Choroid plexus epithelial cell (primary cell): ENCODE results near the gene PCGF2.
A peak's percentile ranks its signal among the peaks of the same experiment; 100 is the strongest.

ENCODE experiments used
- DNase-seq: peaks from one replicate; pipeline ENCODE4 v3.0.0-alpha.2; 2010; ENCODE audit warnings: low read depth
- H3K4me3 ChIP-seq: 2 replicates; pipeline ENCODE4 v1.5.1; 2011; ENCODE audit warnings: low read depth, mild to moderate bottlenecking, control low read depth, low read length, moderate library complexity
- CTCF ChIP-seq: conservative IDR thresholded peaks from 2 replicates; pipeline ENCODE4 v1.5.1; 2011; ENCODE audit warnings: low read depth, mild to moderate bottlenecking, control low read depth, inconsistent platforms, low read length, moderate library complexity

PCGF2 gene

GRCh38 chr17:38746849-38747462 lies 1.2 kb downstream of the PCGF2 start:
- H3K4me3 ChIP-seq, result peak overlapping the region; percentile 99
- no peak for TF ChIP-seq CTCF

GRCh38 chr17:38746004-38746848 lies 1.9 kb downstream of the PCGF2 start:
- H3K4me3 ChIP-seq, result peak overlapping the region; percentile 99
- TF ChIP-seq CTCF, result no peak
- no peak for DNase-seq

More at GRCh38 chr17:38746849-38747462, 1.2 kb downstream of the PCGF2 start:
- no peak for DNase-seq

GRCh38 chr17:38745545-38745944 lies 2.6 kb downstream of the PCGF2 start:
- TF ChIP-seq CTCF, result no peak
- no peak overlapping the region for H3K4me3 ChIP-seq
- no peak for DNase-seq

- no peak for TF ChIP-seq CTCF
- DNase-seq, result no peak
Observed at GRCh38 chr17:38743556-38744171, 4.5 kb downstream of the PCGF2 start.

GRCh38 chr17:38742411-38743308 lies 5.5 kb downstream of the PCGF2 start:
- no peak for TF ChIP-seq CTCF
- DNase-seq, result peak; percentile 96
- H3K4me3 ChIP-seq, result no peak overlapping the region

More at GRCh38 chr17:38743556-38744171, 4.5 kb downstream of the PCGF2 start:
- H3K4me3 ChIP-seq, result no peak overlapping the region

- no peak for DNase-seq
- no peak for TF ChIP-seq CTCF
- no peak overlapping the region for H3K4me3 ChIP-seq
Observed at GRCh38 chr17:38741921-38742410, 6.2 kb downstream of the PCGF2 start.
